Activated naive CD8-positive, alpha-beta T cell treated with anti-CD3 and anti-CD28 coated beads, Interleukin-2, amount 10 ng/mL, durations not matched to agents 7 days and 5 days (primary cell): ENCODE data around the gene PASK. TPM values are rescaled to one million over a fixed set of nuclear protein-coding genes. Genes with fewer than 3 reads are reported as not detected.
A peak's percentile ranks its signal among the peaks of the same experiment; 100 is the strongest.

Experiments used
- ATAC-seq: fragments of 150-1000 bp; cut with Tn5 transposase; one replicate; pipeline ENCODE4 v1.10.0; 2021; ENCODE audit warnings: low read depth, moderate library complexity
- POLR2A ChIA-PET: fragments of 350-600 bp; sonication (Branson Sonifier 250); formaldehyde crosslinking; loops from one replicate; lab custom pipeline; 2021; ENCODE audit warnings: antibody characterized with exemption; lab: Charles Lee
- DNase-seq: peaks from one replicate; pipeline ENCODE4 v3.0.0; 2021
- H3K27ac Mint-ChIP-seq: one replicate; pipeline ENCODE4 v1.8.0; 2022; ENCODE audit warnings: mild to moderate bottlenecking, mixed read lengths
- H3K27me3 Mint-ChIP-seq: one replicate; pipeline ENCODE4 v1.8.0; 2022; ENCODE audit warnings: mild to moderate bottlenecking, moderate library complexity, mixed read lengths
- H3K36me3 Mint-ChIP-seq: one replicate; pipeline ENCODE4 v1.8.0; 2021; ENCODE audit warnings: mild to moderate bottlenecking, mixed read lengths
- H3K4me1 Mint-ChIP-seq: one replicate; pipeline ENCODE4 v1.8.0; 2021; ENCODE audit warnings: mixed read lengths
- H3K4me3 Mint-ChIP-seq: one replicate; pipeline ENCODE4 v1.8.0; 2022; ENCODE audit warnings: mild to moderate bottlenecking, moderate library complexity, mixed read lengths
- H3K9me3 Mint-ChIP-seq: one replicate; pipeline ENCODE4 v1.8.0; 2021; ENCODE audit warnings: mixed read lengths
- total RNA-seq, 2 experiments: library from RNA; stranded (reverse); gene quantifications; one replicate each; pipeline ENCODE4 v1.2.3, GENCODE V29; 2021

The PASK gene
- total RNA-seq, 2 experiments from 2014 or later = 132 to 153 TPM

DNA sequence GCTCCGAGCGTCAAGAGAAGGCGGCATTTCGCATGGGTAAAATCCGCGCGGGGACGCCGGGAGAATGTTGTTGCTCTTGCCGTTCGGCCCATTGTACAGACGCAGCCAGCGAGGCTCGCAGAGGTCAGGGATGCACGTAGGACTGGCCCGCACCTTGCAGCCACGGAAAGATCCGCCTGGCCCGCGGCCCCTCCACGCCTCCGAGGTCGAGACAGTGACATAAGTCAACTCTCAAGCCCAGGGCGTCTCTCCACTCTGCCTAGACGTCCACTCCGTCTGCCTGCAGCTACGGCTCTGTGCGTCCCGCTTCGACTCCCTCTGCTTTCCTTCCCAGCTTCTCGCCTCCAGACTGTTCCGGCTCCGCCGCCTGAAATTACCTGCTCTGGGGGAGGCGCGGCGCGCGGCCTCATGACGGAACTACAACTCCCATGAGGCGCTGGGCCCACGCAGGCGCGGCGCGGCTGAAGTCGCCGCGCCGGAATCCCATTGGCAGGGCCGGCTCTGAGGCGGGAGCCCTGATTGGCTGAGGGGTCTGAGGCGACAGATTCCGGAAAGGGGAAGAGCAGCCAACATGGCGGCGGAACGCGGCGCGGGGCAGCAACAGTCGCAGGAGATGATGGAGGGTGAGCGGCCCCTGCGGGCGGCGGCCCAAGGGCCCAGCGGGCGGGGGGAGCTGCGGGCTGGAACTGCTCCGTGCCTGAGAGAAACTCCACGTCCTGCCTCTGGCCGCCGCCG lies 820 bp upstream of the PASK start, which contains the start of gene PPP1R7:
PPP1R7 (plus strand) TSS at position 543 of the 735 bp plus-strand sequence; CDS start at position 572, 29 bp downstream.
- Mint-ChIP-seq H3K27me3 (no peaks in the 10 kb centered on the region), H3K27ac (peak within 1 kb of the TSS; percentile 87), H3K4me3 (peak within 1 kb of the TSS; percentile 94), H3K4me1 (peaks cover 46% of the 10 kb centered on the region), H3K36me3 (peaks cover 5% of the 10 kb centered on the region), H3K9me3 (no peaks in the 10 kb centered on the region)
- peak; percentile 82 for ATAC-seq
- POLR2A ChIA-PET = interaction anchor here (0.5 to 3.0 kb wide), 15 partner anchors 10 to 1124 kb away, joined by 3 to 29 read pairs (median 4); partner anchors contain the start of genes ING5, MTERF4 and SEPTIN2
- peak; percentile 90 for DNase-seq

DNA sequence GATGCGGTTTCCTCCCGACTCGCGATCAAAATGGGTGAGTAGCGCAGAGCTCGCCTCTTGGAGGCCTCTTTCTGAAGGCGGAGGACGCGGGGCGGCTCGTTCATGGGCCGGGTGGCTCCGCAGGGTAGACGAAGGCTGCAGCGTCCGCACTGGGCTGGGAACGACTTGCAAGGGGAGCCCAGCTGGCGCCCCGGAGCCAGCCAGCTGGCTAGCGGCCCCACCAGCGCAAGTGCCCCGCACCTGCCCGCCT lies 328 bp upstream of the PASK start:
- ATAC-seq (peak; percentile 5), DNase-seq (no peak)
- Mint-ChIP-seq H3K4me1 (peaks cover 44% of the 10 kb centered on the region), H3K4me3 (peak overlapping the region; percentile 94), H3K9me3 (no peaks in the 10 kb centered on the region), H3K27ac (peak overlapping the region; percentile 60), H3K27me3 (no peaks in the 10 kb centered on the region), H3K36me3 (peaks cover 5% of the 10 kb centered on the region)
- POLR2A ChIA-PET = interaction anchor here (0.7 to 3.0 kb wide), 14 partner anchors 9 to 589 kb away, joined by 3 to 29 read pairs (median 4); partner anchors contain the start of genes ING5, MTERF4 and SEPTIN2

DNA sequence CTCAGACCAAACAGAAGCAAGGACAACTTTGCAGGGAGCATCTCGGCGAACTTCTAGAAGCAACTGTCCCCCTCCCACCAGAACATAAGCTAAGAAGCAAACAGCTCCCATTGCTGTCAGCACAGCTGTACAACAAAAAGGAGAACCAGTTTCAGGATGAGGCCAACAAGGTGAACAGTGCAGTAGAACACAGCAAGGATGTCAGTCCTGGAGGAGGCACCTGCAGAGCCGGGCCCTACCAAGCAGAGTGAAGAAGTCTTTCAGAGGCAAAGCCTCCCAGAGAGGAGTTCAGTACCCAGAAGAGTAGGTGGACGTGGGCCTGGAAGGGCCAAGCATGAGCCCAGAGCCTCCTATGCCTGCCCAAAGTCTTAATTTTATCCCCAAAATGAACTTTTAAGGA lies 1.0 kb downstream of the PASK start:
- POLR2A ChIA-PET = interaction anchor here (1.1 to 3.0 kb wide), 4 partner anchors 15 to 138 kb away, joined by 3 to 29 read pairs (median 4); no protein-coding TSS in a partner anchor
- DNase-seq (no peak), ATAC-seq (no peak)
- H3K27ac Mint-ChIP-seq = peak overlapping the region; percentile 41
- peaks cover 2% of the 10 kb centered on the region for H3K36me3 Mint-ChIP-seq
- no peaks in the 10 kb centered on the region for H3K9me3 Mint-ChIP-seq
- no peaks in the 10 kb centered on the region for H3K27me3 Mint-ChIP-seq
- peak overlapping the region; percentile 88 for H3K4me3 Mint-ChIP-seq
- H3K4me1 Mint-ChIP-seq = peaks cover 39% of the 10 kb centered on the region

DNA sequence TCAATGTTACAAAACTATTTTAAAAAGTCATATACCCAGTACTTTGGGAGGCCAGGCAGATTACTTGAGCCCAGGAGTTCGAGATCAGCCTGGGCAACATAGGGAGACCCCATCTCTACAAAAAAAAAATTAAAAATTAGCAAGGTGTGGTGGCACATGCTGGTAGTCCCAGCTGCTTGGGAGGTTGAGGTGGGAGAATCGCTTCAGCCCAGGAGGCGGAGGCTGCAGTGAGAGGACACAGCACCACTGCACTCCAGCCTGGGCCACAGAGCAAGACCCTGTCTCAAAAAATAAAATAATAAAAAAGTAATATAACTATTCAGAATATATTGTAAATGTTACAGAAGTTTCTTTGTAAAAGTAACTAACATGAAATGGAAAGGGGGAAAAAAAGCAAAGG lies 1.9 kb downstream of the PASK start:
- POLR2A ChIA-PET = no interaction called here
- Mint-ChIP-seq H3K4me1 (peaks cover 36% of the 10 kb centered on the region), H3K27ac (no peak overlapping the region)

DNA sequence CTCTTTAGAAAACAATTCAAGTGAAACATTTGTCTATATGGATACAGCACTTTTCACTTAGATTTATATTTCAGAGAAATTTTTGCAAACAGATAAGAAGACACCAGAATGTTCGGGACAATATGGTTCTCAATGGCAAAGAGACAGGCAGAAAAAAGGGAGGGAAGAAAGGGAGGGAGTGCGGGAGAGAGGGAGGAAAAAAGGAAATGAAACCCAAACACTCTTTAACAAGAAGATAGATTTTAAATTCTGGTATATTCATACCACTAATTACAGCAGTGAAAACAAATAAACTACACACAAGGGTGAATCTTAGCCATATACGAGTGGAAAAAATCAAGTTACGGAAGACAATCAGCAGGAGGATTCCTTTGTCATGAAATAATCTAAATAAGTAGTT lies 3.0 kb downstream of the PASK start:
- Mint-ChIP-seq H3K4me3 (peak overlapping the region; percentile 17), H3K27me3 (no peaks in the 10 kb centered on the region), H3K9me3 (no peaks in the 10 kb centered on the region), H3K4me1 (peaks cover 27% of the 10 kb centered on the region), H3K27ac (no peak overlapping the region), H3K36me3 (peaks cover 1% of the 10 kb centered on the region)
- no peak for ATAC-seq
- POLR2A ChIA-PET = no interaction called here
- no peak for DNase-seq

More for the DNA sequence above, 1.9 kb downstream of the PASK start:
- DNase-seq (no peak), ATAC-seq (no peak)
- peaks cover 1% of the 10 kb centered on the region for H3K36me3 Mint-ChIP-seq
- H3K4me3 Mint-ChIP-seq = no peak overlapping the region
- no peaks in the 10 kb centered on the region for H3K27me3 Mint-ChIP-seq
- no peaks in the 10 kb centered on the region for H3K9me3 Mint-ChIP-seq

DNA sequence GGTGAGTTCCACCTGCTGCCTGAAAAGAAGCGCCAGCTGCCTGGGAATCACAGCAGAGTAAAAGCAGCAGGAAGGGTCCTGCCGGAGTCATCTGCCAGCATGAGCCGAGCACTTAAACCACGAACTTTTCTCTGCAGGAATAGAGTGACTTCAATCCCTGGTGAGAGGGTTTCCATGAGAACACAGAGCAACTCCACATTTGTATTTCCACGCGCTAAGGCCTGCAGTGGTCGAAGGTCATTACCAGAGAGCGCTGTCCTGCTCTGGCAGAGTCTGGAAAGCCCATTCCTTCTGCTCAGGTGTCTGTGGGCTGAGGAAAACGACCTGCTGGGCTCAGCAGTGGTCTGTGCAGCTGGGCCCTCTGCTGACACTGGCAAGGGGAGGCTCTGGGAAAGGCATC lies 6.7 kb downstream of the PASK start:
- Mint-ChIP-seq H3K4me1 (peaks cover 10% of the 10 kb centered on the region), H3K27me3 (no peaks in the 10 kb centered on the region), H3K4me3 (no peak overlapping the region), H3K9me3 (no peaks in the 10 kb centered on the region), H3K36me3 (no peaks in the 10 kb centered on the region), H3K27ac (no peak overlapping the region)
- POLR2A ChIA-PET = no interaction called here
- ATAC-seq (no peak), DNase-seq (no peak)

DNA sequence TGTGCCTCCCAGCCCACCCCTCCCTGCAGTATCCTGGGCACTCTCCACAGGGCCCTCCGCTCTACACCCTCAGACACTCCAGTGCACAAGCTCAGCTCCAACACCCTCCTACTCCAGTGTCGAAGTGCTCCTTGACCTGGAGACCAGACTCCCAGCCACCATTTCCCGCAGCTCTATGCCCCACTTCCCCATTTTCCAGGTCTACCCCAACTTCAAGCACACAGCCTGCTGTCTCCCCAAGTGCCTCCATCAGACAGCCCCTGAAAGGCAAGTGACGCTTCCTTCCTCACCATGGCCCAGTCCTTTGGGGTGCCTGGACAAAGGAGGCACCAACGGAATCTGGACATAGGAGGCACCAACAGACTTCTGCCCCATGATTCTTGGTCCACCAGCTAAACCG lies 7.2 kb downstream of the PASK start:
- Mint-ChIP-seq H3K27ac (no peak overlapping the region), H3K27me3 (no peaks in the 10 kb centered on the region), H3K36me3 (no peaks in the 10 kb centered on the region), H3K4me3 (no peak overlapping the region), H3K9me3 (no peaks in the 10 kb centered on the region), H3K4me1 (peaks cover 10% of the 10 kb centered on the region)
- POLR2A ChIA-PET = no interaction called here
- DNase-seq = no peak
- ATAC-seq = no peak

DNA sequence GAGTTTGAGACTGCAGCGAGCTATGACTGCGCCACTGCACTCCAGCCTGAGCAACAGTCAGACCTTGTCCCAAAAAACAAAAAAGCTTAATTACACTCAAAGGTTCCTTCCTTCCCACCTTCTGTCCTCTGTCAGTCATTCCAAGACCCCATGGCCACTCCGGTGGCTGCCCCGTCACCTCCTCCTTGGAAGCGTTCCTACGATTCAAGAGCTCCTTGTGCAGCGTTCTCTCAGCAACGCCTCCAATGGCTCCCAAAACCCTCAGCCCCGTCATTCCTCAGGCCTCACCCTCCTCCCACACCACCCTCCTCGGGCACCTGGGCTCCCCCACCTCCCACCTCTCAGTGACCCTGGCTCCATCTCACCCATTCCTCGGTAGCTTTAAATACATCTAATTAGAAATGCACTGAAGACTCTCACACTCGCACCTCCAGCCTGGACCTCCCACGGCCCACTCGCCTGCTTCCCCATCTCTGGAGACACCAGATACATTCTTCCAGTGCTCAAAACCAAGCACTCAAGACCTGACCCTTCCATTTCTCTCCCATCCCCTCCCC lies 8.0 kb downstream of the PASK start:
- POLR2A ChIA-PET = no interaction called here
- ATAC-seq (no peak), DNase-seq (no peak)
- peaks cover 5% of the 10 kb centered on the region for H3K4me1 Mint-ChIP-seq
- no peaks in the 10 kb centered on the region for H3K27me3 Mint-ChIP-seq
- peak overlapping the region; percentile 55 for H3K27ac Mint-ChIP-seq
- H3K4me3 Mint-ChIP-seq = no peak overlapping the region
- no peaks in the 10 kb centered on the region for H3K36me3 Mint-ChIP-seq
- no peaks in the 10 kb centered on the region for H3K9me3 Mint-ChIP-seq

DNA sequence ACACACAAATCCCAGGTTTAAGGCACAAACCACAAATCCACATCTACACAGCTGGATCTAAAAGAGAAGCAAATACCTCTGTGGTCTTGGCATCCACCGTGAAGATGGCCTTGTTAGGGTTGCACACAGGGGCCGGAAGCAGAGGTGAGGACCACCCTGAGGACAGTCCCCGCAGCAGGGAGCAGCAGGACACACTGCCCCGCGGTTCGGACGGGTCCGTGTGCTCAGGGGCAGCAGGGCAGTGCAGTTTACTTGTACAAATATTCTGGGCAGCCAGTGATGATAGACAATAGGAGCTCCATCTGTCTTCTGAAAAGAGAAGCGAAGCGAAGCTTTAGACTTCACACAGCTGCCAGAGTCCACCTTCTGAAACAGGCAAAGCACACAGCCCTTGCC lies 8.8 kb downstream of the PASK start:
- POLR2A ChIA-PET = interaction anchor here (1.2 kb wide), 1 partner anchor 9 kb away, joined by 5 read pairs; the partner anchor contains the start of gene PASK
- Mint-ChIP-seq H3K27me3 (no peaks in the 10 kb centered on the region), H3K27ac (no peak overlapping the region), H3K4me1 (no peaks in the 10 kb centered on the region), H3K4me3 (no peak overlapping the region), H3K36me3 (no peaks in the 10 kb centered on the region), H3K9me3 (no peaks in the 10 kb centered on the region)
- no peak for DNase-seq
- ATAC-seq = no peak

DNA sequence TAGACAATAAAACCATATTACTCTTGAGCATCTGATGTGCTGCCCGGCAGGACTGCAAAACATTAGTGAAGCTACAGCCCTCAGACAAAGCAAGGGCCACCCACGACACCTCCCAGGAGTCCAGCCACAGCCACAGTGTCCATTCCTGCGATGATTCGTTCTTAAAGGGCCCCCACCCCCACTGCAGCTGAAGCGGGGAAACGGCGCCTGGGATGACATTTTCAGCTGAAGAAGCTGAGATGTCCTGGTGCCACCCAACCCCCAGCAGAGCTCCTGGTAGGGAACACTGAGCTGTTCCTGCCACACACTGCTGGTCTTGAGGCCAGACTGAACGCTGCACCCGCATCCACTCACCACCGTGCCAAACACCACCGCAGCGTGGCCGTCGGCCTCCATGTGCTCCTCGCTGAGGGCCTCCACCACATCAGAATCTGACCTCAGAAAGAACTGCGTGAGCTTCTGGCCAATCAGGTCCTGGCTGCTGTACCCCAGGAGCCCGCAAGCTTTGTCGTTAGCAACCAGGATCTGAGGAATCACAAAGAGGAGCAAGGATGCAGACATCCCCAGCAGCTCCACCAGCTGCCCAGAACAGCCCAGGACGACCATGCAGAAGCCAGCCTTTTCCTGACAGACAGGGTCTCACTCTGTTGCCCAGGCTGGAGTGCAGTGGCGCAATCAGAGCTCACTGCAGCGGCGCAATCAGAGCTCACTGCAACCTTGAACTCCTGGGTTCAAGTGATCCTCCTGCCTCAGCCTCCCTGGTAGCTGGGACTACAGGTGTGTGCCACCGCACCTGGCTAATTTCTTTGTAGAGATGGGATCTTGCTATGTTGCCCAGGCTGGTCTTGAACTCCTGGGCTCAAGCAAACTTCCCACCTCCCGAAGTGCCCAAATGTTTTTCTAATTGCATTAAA lies 9.5 kb downstream of the PASK start:
- Mint-ChIP-seq H3K9me3 (no peaks in the 10 kb centered on the region), H3K36me3 (no peaks in the 10 kb centered on the region), H3K4me3 (no peak overlapping the region), H3K4me1 (no peaks in the 10 kb centered on the region), H3K27ac (no peak overlapping the region), H3K27me3 (no peaks in the 10 kb centered on the region)
- DNase-seq (no peak), ATAC-seq (no peak)
- POLR2A ChIA-PET = interaction anchor here (1.2 kb wide), 1 partner anchor 10 kb away, joined by 5 read pairs; the partner anchor contains the start of gene PASK

DNA sequence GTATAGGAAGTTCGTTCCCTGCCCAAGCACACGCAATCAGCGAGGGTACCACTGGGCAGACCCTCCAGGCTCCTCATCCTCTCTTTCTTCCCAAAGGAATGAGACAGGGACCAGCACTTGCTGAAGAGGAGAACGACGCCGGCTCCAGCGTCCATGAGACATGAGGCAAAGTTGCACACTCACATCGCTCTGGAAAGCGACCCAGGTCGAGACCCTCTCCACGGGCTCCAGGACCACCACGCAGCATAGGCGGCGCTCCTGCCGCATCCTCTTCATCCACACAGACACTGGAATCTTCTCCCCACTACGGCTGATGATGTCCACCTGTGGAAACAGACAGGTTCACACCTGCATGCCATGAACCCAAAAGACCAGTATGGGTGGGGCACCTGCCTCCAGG lies 10.8 kb downstream of the PASK start:
- H3K4me3 Mint-ChIP-seq = no peak overlapping the region
- no peaks in the 10 kb centered on the region for H3K4me1 Mint-ChIP-seq
- DNase-seq (no peak), ATAC-seq (no peak)
- POLR2A ChIA-PET = no interaction called here
- peaks cover 3% of the 10 kb centered on the region for H3K36me3 Mint-ChIP-seq
- H3K9me3 Mint-ChIP-seq = no peaks in the 10 kb centered on the region
- no peaks in the 10 kb centered on the region for H3K27me3 Mint-ChIP-seq
- H3K27ac Mint-ChIP-seq = no peak overlapping the region

DNA sequence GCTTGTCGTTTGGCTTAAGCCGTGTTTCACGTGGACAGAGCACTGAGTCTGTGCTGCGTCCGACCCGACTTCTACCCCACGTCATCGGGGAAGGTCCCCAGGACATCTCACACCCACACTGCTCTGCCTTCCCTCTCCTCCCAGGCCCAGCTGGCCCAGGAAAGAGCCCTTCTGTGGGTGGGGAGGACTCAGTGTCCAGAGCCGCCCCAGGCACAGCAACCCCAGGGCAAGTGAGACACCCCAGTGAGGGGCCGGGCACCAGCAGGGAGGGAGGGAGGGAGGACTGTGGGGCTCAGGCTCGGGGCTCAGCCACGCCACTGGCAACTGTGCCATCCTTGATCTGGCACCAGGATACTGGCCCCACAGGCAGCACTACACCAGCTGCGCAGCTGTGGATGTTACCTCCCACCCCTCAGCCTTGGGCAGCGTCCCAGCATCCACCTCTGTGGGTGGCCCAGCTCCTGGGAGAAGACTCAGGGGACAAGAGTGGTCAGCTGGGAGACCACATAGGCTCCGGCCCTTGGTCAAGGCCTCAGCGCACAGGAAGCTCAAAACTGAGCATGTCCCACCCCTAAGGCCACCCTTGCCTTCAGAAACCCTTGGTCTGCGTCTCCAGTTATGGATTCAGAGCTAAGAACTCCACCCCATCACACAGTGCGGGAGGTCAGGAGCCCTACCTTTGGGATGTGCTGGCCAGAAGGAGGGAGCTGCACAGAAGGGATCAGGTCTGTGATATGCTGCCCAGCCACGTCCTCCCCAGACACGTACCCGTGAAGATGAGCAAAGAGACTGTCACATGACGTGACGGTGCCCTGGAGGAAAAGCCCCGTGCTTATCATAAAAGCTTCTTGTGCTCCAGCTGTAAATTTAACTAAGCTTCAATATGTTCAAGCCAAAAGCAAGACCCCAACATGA lies 11.7 kb downstream of the PASK start:
- H3K4me1 Mint-ChIP-seq = no peaks in the 10 kb centered on the region
- H3K36me3 Mint-ChIP-seq = peaks cover 10% of the 10 kb centered on the region
- ATAC-seq (no peak), DNase-seq (no peak)
- POLR2A ChIA-PET = no interaction called here
- H3K9me3 Mint-ChIP-seq = no peaks in the 10 kb centered on the region
- no peaks in the 10 kb centered on the region for H3K27me3 Mint-ChIP-seq
- no peak overlapping the region for H3K4me3 Mint-ChIP-seq
- H3K27ac Mint-ChIP-seq = no peak overlapping the region
